Measurements from ENCODE around the gene CHI3L2.

DNA sequence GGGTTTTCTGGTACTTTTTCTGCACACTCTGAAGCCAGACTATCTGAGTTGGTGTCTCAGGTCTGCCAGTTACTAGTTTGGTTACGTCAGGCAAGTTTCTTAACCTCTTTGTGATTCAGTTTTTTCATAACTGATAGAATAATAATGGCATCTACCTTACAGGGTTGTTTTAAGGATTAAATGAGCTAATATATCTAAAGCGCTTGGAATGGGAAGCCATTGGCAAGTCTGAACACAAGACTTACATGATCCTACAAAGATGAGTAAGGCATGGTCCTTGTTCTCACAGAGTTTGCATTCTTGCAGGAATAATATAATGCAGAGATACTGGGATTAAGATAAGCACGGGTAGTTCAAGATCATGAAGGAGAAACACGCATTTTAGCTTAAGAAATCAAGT, 17.9 kb upstream of the CHI3L2 start:
- TF ChIP-seq, protein P1, sequence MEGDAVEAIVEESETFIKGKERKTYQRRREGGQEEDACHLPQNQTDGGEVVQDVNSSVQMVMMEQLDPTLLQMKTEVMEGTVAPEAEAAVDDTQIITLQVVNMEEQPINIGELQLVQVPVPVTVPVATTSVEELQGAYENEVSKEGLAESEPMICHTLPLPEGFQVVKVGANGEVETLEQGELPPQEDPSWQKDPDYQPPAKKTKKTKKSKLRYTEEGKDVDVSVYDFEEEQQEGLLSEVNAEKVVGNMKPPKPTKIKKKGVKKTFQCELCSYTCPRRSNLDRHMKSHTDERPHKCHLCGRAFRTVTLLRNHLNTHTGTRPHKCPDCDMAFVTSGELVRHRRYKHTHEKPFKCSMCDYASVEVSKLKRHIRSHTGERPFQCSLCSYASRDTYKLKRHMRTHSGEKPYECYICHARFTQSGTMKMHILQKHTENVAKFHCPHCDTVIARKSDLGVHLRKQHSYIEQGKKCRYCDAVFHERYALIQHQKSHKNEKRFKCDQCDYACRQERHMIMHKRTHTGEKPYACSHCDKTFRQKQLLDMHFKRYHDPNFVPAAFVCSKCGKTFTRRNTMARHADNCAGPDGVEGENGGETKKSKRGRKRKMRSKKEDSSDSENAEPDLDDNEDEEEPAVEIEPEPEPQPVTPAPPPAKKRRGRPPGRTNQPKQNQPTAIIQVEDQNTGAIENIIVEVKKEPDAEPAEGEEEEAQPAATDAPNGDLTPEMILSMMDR (IDR thresholded peaks at IDR 0.05), result no peak
- no peak for TF ChIP-seq POLR2AphosphoS5 (IDR thresholded peaks at IDR 0.05)
- no peak for TF ChIP-seq POLR2A (IDR thresholded peaks at IDR 0.05)
- no peak for TF ChIP-seq EP300 (IDR thresholded peaks at IDR 0.05; ENCODE audit: low read depth)
